B cell (primary cell): ENCODE results near the gene BRD9. TPM values are rescaled to one million over a fixed set of nuclear protein-coding genes. Genes with fewer than 3 reads are reported as not detected.

Experiments used
- ATAC-seq: fragments of 200-7000 bp; cut with Tn5 transposase; one replicate; pipeline ENCODE4 v1.10.0; 2021; ENCODE audit warnings: low read depth, mild to moderate bottlenecking, moderate number of reproducible peaks, moderate library complexity
- CTCF ChIA-PET: fragments of 350-600 bp; sonication (Branson Sonifier 250); formaldehyde crosslinking; loops from one replicate; lab custom pipeline; 2021; ENCODE audit warnings: antibody characterized with exemption, inconsistent platforms; lab: Charles Lee
- POLR2A ChIA-PET: fragments of 350-600 bp; sonication (Branson Sonifier 250); formaldehyde crosslinking; loops from one replicate; lab custom pipeline; 2021; ENCODE audit warnings: antibody characterized with exemption; lab: Charles Lee
- DNase-seq: peaks from one replicate; pipeline ENCODE4 v3.0.0; 2013
- H2AFZ ChIP-seq: 2 replicates; pipeline ENCODE4 v1.6.1; 2012; ENCODE audit warnings: mild to moderate bottlenecking, low read depth, low read length; ENCODE audit not compliant: insufficient read depth, poor library complexity, severe bottlenecking
- H3K27ac ChIP-seq, 2 donors: 1 replicate in 1 of 2; 2 replicates in 1 of 2; pipeline ENCODE4 v1.5.1; 2012 to 2013; ENCODE audit warnings: low read length in 2 of 2, mild to moderate bottlenecking in 2 of 2, moderate library complexity in 1 of 2
- H3K27me3 ChIP-seq, 4 experiments: fragments of 200-600 bp in 1 of 4; sonication (generic) in 1 of 4; replicated peaks in 1 of 4; 1 replicate in 2 of 4; 2 replicates in 2 of 4; pipeline versions ENCODE4 v1.6.1 to v1.7.0; 2013 to 2016; ENCODE audit warnings: low read length in 3 of 4, mild to moderate bottlenecking in 2 of 4, mixed read lengths in 1 of 4, moderate library complexity in 1 of 4; ENCODE audit not compliant: insufficient read depth in 4 of 4, control insufficient read depth in 3 of 4; ENCODE audit errors: control extremely low read depth in 1 of 4
- H3K36me3 ChIP-seq, 2 experiments: replicated peaks in 1 of 2; 1 replicate in 1 of 2; 2 replicates in 1 of 2; pipeline versions ENCODE4 v1.6.1 to v1.7.1; 2013; ENCODE audit warnings: low read length in 1 of 2; ENCODE audit not compliant: insufficient read depth in 2 of 2, control insufficient read depth in 1 of 2; ENCODE audit errors: control extremely low read depth in 1 of 2, extremely low read depth in 1 of 2
- H3K4me1 ChIP-seq, 2 donors: fragments of 200-600 bp in 1 of 2; sonication (generic) in 1 of 2; 1 replicate in 1 of 2; 2 replicates in 1 of 2; pipeline versions ENCODE4 v1.5.1 to v1.6.1; 2013 to 2017; ENCODE audit warnings: low read length in 2 of 2; ENCODE audit not compliant: control insufficient read depth in 2 of 2, insufficient read depth in 2 of 2
- H3K4me2 ChIP-seq: replicated peaks from 2 replicates; pipeline ENCODE3; 2012; ENCODE audit warnings: mild to moderate bottlenecking, low read depth, low read length; ENCODE audit not compliant: poor library complexity, severe bottlenecking
- H3K4me3 ChIP-seq, 5 experiments: fragments of 200-600 bp in 1 of 5; sonication (generic) in 1 of 5; 1 replicate in 3 of 5; 2 replicates in 2 of 5; pipeline versions ENCODE4 v1.5.1 to v1.7.0; 2011 to 2016; ENCODE audit warnings: low read length in 4 of 5, mild to moderate bottlenecking in 4 of 5, low read depth in 2 of 5, control low read depth in 1 of 5, moderate library complexity in 1 of 5; ENCODE audit not compliant: insufficient read depth in 1 of 5; ENCODE audit errors: control extremely low read depth in 1 of 5, extremely low read depth in 1 of 5
- H3K79me2 ChIP-seq: fragments of 200-600 bp; sonication (generic); one replicate; pipeline ENCODE4 v1.6.0; 2016; ENCODE audit warnings: low read length; ENCODE audit not compliant: control insufficient read depth, insufficient read depth
- H3K9ac ChIP-seq: fragments of 200-600 bp; sonication (generic); 2 replicates; pipeline ENCODE4 v1.6.1; 2017; ENCODE audit warnings: mild to moderate bottlenecking, low read length, moderate library complexity
- H3K9me3 ChIP-seq, 3 donors: one replicate each; pipeline versions ENCODE4 v1.6.1 to v1.7.1; 2013; ENCODE audit warnings: low read length in 2 of 3; ENCODE audit not compliant: control insufficient read depth in 2 of 3, insufficient read depth in 1 of 3; ENCODE audit errors: control extremely low read depth in 1 of 3
- H4K20me1 ChIP-seq: 2 replicates; pipeline ENCODE4 v1.6.0; 2012; ENCODE audit warnings: mild to moderate bottlenecking, low read length; ENCODE audit not compliant: insufficient read depth, control insufficient read depth, poor library complexity, severe bottlenecking
- H3K27ac Mint-ChIP-seq: one replicate; pipeline ENCODE4 v1.8.0; 2021; ENCODE audit warnings: mixed read lengths
- H3K27me3 Mint-ChIP-seq: one replicate; pipeline ENCODE4 v1.8.0; 2021; ENCODE audit warnings: mixed read lengths
- H3K4me1 Mint-ChIP-seq: one replicate; pipeline ENCODE4 v1.8.0; 2021; ENCODE audit warnings: mixed read lengths
- H3K4me3 Mint-ChIP-seq: one replicate; pipeline ENCODE4 v1.8.0; 2021; ENCODE audit warnings: mixed read lengths
- H3K9me3 Mint-ChIP-seq: one replicate; pipeline ENCODE4 v1.8.0; 2022; ENCODE audit warnings: mixed read lengths; ENCODE audit not compliant: insufficient read depth
- EZH2 ChIP-seq: IDR thresholded peaks from 2 replicates; pipeline ENCODE4 v1.6.1; 2012; ENCODE audit warnings: borderline replicate concordance, low read depth, mild to moderate bottlenecking, moderate library complexity, low read length; ENCODE audit not compliant: insufficient read depth, poor library complexity, severe bottlenecking
- WGBS: methylation state at CpG from one replicate; pipeline ENCODE4 v1.1.5; 2013; ENCODE audit warnings: missing lambda C conversion rate; ENCODE audit not compliant: insufficient coverage; 5-methylcytosine and 5-hydroxymethylcytosine counted together
- intact Hi-C: fragments of 100-400 bp; cut with micrococcal nuclease; formaldehyde crosslinking; loops from one replicate; pipeline ENCODE4 v1.10.0; 2022
- polyA plus RNA-seq: library from polyadenylated mRNA; depleted of rRNA; stranded (reverse); fragments of >200 nt; gene quantifications from 2 replicates; pipeline ENCODE4 v1.2.3, GENCODE V29; 2012
- total RNA-seq, 2 donors: library from RNA; stranded (reverse); fragments of 120-200 nt in 1 of 2; gene quantifications; 1 replicate in 1 of 2; 2 replicates in 1 of 2; pipeline versions ENCODE4 v1.2.3 to v1.2.4, GENCODE V29; 2013 to 2022
- TF ChIP-seq, protein P1 (sequence below): fragments of 200-600 bp; IDR thresholded peaks from one replicate; pipeline ENCODE4 v1.8.0; 2022; ENCODE audit warnings: antibody characterized with exemption, mild to moderate bottlenecking

Gene BRD9
- total and polyA plus RNA-seq, 2 donors (not counting 1 experiment from before 2014, with no cell fraction given) = 28.3 to 68.6 TPM

DNA sequence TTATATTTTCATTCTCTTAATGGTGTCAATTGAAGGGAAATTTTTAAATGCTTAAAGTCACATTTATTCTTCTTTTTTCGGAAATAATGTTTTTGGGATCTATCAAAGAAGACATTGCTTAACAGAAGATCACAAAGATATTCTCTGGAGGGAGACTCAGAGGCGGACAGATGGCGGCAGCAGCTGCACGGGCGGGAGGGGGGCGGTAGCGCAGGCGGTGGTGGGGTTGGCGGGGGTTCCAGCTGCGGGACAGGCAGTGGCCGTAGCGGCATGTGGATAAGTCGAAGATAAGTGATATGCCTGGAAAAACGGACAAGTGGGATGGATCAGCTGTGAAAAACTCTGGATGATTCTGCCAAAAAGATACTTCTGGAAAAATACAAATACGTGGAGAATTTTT is 76.4 kb downstream of the BRD9 start:
- ATAC-seq = no peak
- no peak overlapping the region for H3K27ac Mint-ChIP-seq
- H3K4me1 Mint-ChIP-seq = no peaks in the 10 kb centered on the region
- ChIA-PET POLR2A (no interaction called here), CTCF (no interaction called here)
- H3K4me1 ChIP-seq = no peaks in the 10 kb centered on the region
- H3K79me2 ChIP-seq = no peaks in the 10 kb centered on the region
- peaks cover 8% of the 10 kb centered on the region for H3K27me3 Mint-ChIP-seq
- intact Hi-C loops = no loop called here
- peaks cover 0 to 3% (median 0%) of the 10 kb centered on the region in 4 experiments for H3K27me3 ChIP-seq
- H2AFZ ChIP-seq = no peak overlapping the region
- no peak overlapping the region for H3K4me3 Mint-ChIP-seq
- no peak overlapping the region for H3K27ac ChIP-seq
- no peak overlapping the region for H3K4me3 ChIP-seq
- no peak overlapping the region for H3K4me2 ChIP-seq
- TF ChIP-seq EZH2 = no peak
- TF ChIP-seq, protein P1, sequence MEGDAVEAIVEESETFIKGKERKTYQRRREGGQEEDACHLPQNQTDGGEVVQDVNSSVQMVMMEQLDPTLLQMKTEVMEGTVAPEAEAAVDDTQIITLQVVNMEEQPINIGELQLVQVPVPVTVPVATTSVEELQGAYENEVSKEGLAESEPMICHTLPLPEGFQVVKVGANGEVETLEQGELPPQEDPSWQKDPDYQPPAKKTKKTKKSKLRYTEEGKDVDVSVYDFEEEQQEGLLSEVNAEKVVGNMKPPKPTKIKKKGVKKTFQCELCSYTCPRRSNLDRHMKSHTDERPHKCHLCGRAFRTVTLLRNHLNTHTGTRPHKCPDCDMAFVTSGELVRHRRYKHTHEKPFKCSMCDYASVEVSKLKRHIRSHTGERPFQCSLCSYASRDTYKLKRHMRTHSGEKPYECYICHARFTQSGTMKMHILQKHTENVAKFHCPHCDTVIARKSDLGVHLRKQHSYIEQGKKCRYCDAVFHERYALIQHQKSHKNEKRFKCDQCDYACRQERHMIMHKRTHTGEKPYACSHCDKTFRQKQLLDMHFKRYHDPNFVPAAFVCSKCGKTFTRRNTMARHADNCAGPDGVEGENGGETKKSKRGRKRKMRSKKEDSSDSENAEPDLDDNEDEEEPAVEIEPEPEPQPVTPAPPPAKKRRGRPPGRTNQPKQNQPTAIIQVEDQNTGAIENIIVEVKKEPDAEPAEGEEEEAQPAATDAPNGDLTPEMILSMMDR = no peak
- no peak for DNase-seq
- H3K36me3 ChIP-seq = no peaks in the 10 kb centered on the region
- no peak overlapping the region for H3K9ac ChIP-seq
- H3K9me3 ChIP-seq = peaks cover 0 to 4% (median 3%) of the 10 kb centered on the region in 3 donors
- H4K20me1 ChIP-seq = no peaks in the 10 kb centered on the region
- 96% methylated on average over 12 of the region's 15 CpGs for WGBS
- no peaks in the 10 kb centered on the region for H3K9me3 Mint-ChIP-seq

DNA sequence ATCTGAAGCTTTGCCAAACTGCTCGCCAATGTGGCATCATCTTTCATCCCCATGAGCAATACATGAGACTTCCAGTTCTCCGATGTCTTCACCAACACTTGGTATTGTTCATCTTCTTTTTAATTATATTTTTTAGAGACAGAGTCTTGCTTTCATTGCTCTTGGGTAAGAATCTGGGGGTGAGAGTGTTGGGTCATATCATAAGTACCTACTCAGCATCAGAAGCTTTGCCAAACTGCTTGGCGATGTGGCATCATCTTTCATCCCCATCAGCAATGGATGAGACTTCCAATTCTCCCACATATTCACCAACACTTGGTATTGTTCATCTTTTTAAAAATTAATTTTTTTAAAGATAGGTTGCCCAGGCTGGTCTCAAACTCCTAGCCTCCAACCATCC is 77.2 kb downstream of the BRD9 start:
- ATAC-seq (no peak), DNase-seq (no peak)
- no CpG with 5 or more reads among the region's 3 CpGs for WGBS
- H3K27ac Mint-ChIP-seq = no peak overlapping the region
- H3K4me1 Mint-ChIP-seq = no peaks in the 10 kb centered on the region
- H3K27me3 ChIP-seq = peaks cover 0 to 3% (median 0%) of the 10 kb centered on the region in 4 experiments
- H3K36me3 ChIP-seq = no peaks in the 10 kb centered on the region
- peaks cover 8% of the 10 kb centered on the region for H3K27me3 Mint-ChIP-seq
- no peak for TF ChIP-seq EZH2
- TF ChIP-seq, protein P1 = no peak
- ChIA-PET POLR2A (no interaction called here), CTCF (no interaction called here)
- no peak overlapping the region for H2AFZ ChIP-seq
- H3K4me3 ChIP-seq = no peak overlapping the region
- no peaks in the 10 kb centered on the region for H4K20me1 ChIP-seq
- no peak overlapping the region for H3K4me2 ChIP-seq
- no peak overlapping the region for H3K9ac ChIP-seq
- H3K27ac ChIP-seq = no peak overlapping the region
- no peaks in the 10 kb centered on the region for H3K9me3 Mint-ChIP-seq
- peaks cover 0 to 4% (median 3%) of the 10 kb centered on the region in 3 donors for H3K9me3 ChIP-seq
- H3K4me1 ChIP-seq = no peaks in the 10 kb centered on the region
- H3K4me3 Mint-ChIP-seq = no peak overlapping the region
- intact Hi-C loops = no loop called here
- no peaks in the 10 kb centered on the region for H3K79me2 ChIP-seq

Other genes with a start within 250 kb of the BRD9 start
- 0.07 TPM in 1 of 2 replicates, not detected in the other for gene TPPP, start 199.4 kb downstream of the BRD9 start, total RNA-seq
- 0.06 and 0.12 TPM in 2 replicates for gene TPPP, start 199.4 kb downstream of the BRD9 start, polyA plus RNA-seq
- 0.10 and 0.52 TPM in 2 replicates for gene ZDHHC11B, start 108.1 kb downstream of the BRD9 start, total RNA-seq
- 0.27 TPM in 1 of 2 replicates, not detected in the other for gene ZDHHC11B, start 108.1 kb downstream of the BRD9 start, polyA plus RNA-seq
- gene ZDHHC11, start 41.8 kb downstream of the BRD9 start, total RNA-seq = 1.7 and 3.0 TPM in 2 replicates
- gene ZDHHC11, start 41.8 kb downstream of the BRD9 start, polyA plus RNA-seq = 0.69 and 1.2 TPM in 2 replicates
- gene TRIP13, start 83 bp upstream of the BRD9 start, total RNA-seq = 1.1 and 1.7 TPM in 2 replicates
- 0.63 and 0.81 TPM in 2 replicates for gene TRIP13, start 83 bp upstream of the BRD9 start, polyA plus RNA-seq
- 0.34 TPM in 1 of 2 replicates, not detected in the other for gene NKD2, start 116.0 kb upstream of the BRD9 start, total RNA-seq
- 0.12 TPM in 2 replicates for gene NKD2, start 116.0 kb upstream of the BRD9 start, polyA plus RNA-seq
- gene SLC12A7, start 219.3 kb upstream of the BRD9 start, total RNA-seq = 34.4 and 36.8 TPM in 2 replicates
- 25.5 and 26.8 TPM in 2 replicates for gene SLC12A7, start 219.3 kb upstream of the BRD9 start, polyA plus RNA-seq